GM10248 (cell line): Measurements from ENCODE around the gene NDUFB10.
A peak's percentile ranks its signal among the peaks of the same experiment; 100 is the strongest.

Source experiments
- CTCF ChIA-PET: fragments of 300-600 bp; sonication (Branson Sonifier 250); formaldehyde crosslinking; extraction: SDS; loops from one replicate; lab custom pipeline; 2021; ENCODE audit warnings: antibody characterized with exemption; lab: Yijun Ruan, JAX
- POLR2A ChIA-PET: fragments of 350-650 bp; sonication (Branson Sonifier 250); formaldehyde crosslinking; extraction: SDS; loops from one replicate; lab custom pipeline; 2020; ENCODE audit warnings: antibody characterized with exemption; lab: Yijun Ruan, JAX
- DNase-seq: peaks from one replicate; pipeline ENCODE4 v3.0.0; 2012; ENCODE audit errors: extremely low spot score
- CTCF ChIP-seq: IDR thresholded peaks from 2 replicates; pipeline ENCODE4 v1.5.1; 2012; ENCODE audit warnings: mild to moderate bottlenecking, low read depth; ENCODE audit errors: extremely low read depth, missing control alignments, control extremely low read depth

The NDUFB10 gene

GRCh38 chr16:1971796-1972489 lies 12.6 kb downstream of the NDUFB10 start, which contains the start of gene TBL3:
Gene TBL3, plus strand, starts transcription at chr16:1972053. Its CDS starts 112 bp downstream, at chr16:1972165.
- no peak for TF ChIP-seq CTCF
- ChIA-PET POLR2A (interaction anchor here (1.0 to 1.3 kb wide), 3 partner anchors 9 to 184 kb away, joined by 3 to 5 read pairs (median 3); partner anchors contain the start of gene TRAF7), CTCF (interaction anchor here (0.7 to 1.6 kb wide), 3 partner anchors 11 to 76 kb away, joined by 3 to 5 read pairs (median 5); partner anchors contain the start of genes NTHL1 and TSC2)
- peak; percentile 95 for DNase-seq

GRCh38 chr16:1972490-1972877 lies 13.1 kb downstream of the NDUFB10 start:
- DNase-seq = no peak
- no peak for TF ChIP-seq CTCF
- POLR2A ChIA-PET = interaction anchor here (1.2 to 1.3 kb wide), 2 partner anchors 10 to 183 kb away, joined by 3 read pairs; partner anchors contain the start of gene TRAF7
- CTCF ChIA-PET = interaction anchor here (0.7 to 1.2 kb wide), 3 partner anchors 11 to 76 kb away, joined by 3 to 5 read pairs (median 3); partner anchors contain the start of genes NTHL1 and TSC2

GRCh38 chr16:1973461-1974156 lies 14.3 kb downstream of the NDUFB10 start:
- DNase-seq = no peak
- ChIA-PET CTCF (interaction anchor here (0.8 kb wide), 1 partner anchor 10 kb away, joined by 3 read pairs; no protein-coding TSS in a partner anchor), POLR2A (interaction anchor here (0.5 to 0.9 kb wide), 2 partner anchors 9 to 45 kb away, joined by 3 to 5 read pairs; partner anchors contain the start of gene RPS2)
- no peak for TF ChIP-seq CTCF

GRCh38 chr16:1974157-1975070 lies 15.1 kb downstream of the NDUFB10 start:
- DNase-seq = no peak
- TF ChIP-seq CTCF = no peak
- POLR2A ChIA-PET = interaction anchor here (0.5 to 2.7 kb wide), 4 partner anchors 9 to 181 kb away, joined by 3 to 19 read pairs (median 4); partner anchors contain the start of genes RNF151, RPS2 and TRAF7
- CTCF ChIA-PET = no interaction called here

GRCh38 chr16:1975432-1976215 lies 16.3 kb downstream of the NDUFB10 start:
- TF ChIP-seq CTCF = no peak
- CTCF ChIA-PET = no interaction called here
- no peak for DNase-seq
- POLR2A ChIA-PET = interaction anchor here (1.3 to 2.7 kb wide), 2 partner anchors 10 to 180 kb away, joined by 4 to 19 read pairs; partner anchors contain the start of genes RNF151, RPS2 and TRAF7
